Measurements from ENCODE around the gene ALDOA.

GRCh38 chr16:30085247-30085646 lies 19.7 kb downstream of the ALDOA start:
- TF ChIP-seq POLR2A (IDR thresholded peaks at IDR 0.05) = no peak
- no peak for TF ChIP-seq CTCF (IDR thresholded peaks at IDR 0.05)
